Activated CD8-positive, alpha-beta T cell treated with anti-CD3 and anti-CD28 coated beads, Interleukin-2, amount 10 ng/mL, durations not matched to agents 7 days and 5 days (primary cell): ENCODE data around the gene STC2. TPM values are rescaled to one million over a fixed set of nuclear protein-coding genes. Genes with fewer than 3 reads are reported as not detected.
A peak's percentile ranks its signal among the peaks of the same experiment; 100 is the strongest.

Experiments used
- ATAC-seq: fragments of 150-1000 bp; cut with Tn5 transposase; one replicate; pipeline ENCODE4 v1.10.0; 2021; ENCODE audit warnings: moderate library complexity
- CTCF ChIA-PET: fragments of 350-600 bp; sonication (Branson Sonifier 250); formaldehyde crosslinking; loops from one replicate; lab custom pipeline; 2021; ENCODE audit warnings: antibody characterized with exemption; lab: Charles Lee
- POLR2A ChIA-PET: fragments of 350-600 bp; sonication (Branson Sonifier 250); formaldehyde crosslinking; loops from one replicate; lab custom pipeline; 2021; ENCODE audit warnings: antibody characterized with exemption; lab: Charles Lee
- DNase-seq: peaks from one replicate; pipeline ENCODE4 v3.0.0-alpha.2; 2020
- H3K27ac Mint-ChIP-seq: one replicate; pipeline ENCODE4 v1.8.0; 2021; ENCODE audit warnings: mild to moderate bottlenecking, mixed read lengths
- H3K27me3 Mint-ChIP-seq: one replicate; pipeline ENCODE4 v1.8.0; 2021; ENCODE audit warnings: low read depth, mixed read lengths
- H3K36me3 Mint-ChIP-seq: one replicate; pipeline ENCODE4 v1.8.0; 2021; ENCODE audit warnings: low read depth, mixed read lengths
- H3K4me1 Mint-ChIP-seq: one replicate; pipeline ENCODE4 v1.8.0; 2021; ENCODE audit warnings: low read depth, mixed read lengths
- H3K4me3 Mint-ChIP-seq: one replicate; pipeline ENCODE4 v1.8.0; 2021; ENCODE audit warnings: mild to moderate bottlenecking, mixed read lengths
- H3K9me3 Mint-ChIP-seq: one replicate; pipeline ENCODE4 v1.8.0; 2022; ENCODE audit warnings: mixed read lengths; ENCODE audit not compliant: insufficient read depth
- total RNA-seq, 2 experiments: library from RNA; stranded (reverse); gene quantifications; one replicate each; pipeline ENCODE4 v1.2.3, GENCODE V29; 2021

STC2 gene
- total RNA-seq, 2 experiments from 2014 or later: 14.8 to 16.6 TPM

- Mint-ChIP-seq H3K36me3 (no peaks in the 10 kb centered on the region), H3K4me1 (no peaks in the 10 kb centered on the region), H3K27ac (no peak overlapping the region), H3K9me3 (no peaks in the 10 kb centered on the region), H3K27me3 (peaks cover 14% of the 10 kb centered on the region), H3K4me3 (no peak overlapping the region)
- no peak for ATAC-seq
- no peak for DNase-seq
- CTCF ChIA-PET: no interaction called here
- POLR2A ChIA-PET: no interaction called here
Observed at GRCh38 chr5:173338380-173339015, 10.3 kb upstream of the STC2 start.

GRCh38 chr5:173334808-173335207 lies 6.6 kb upstream of the STC2 start:
- DNase-seq (no peak), ATAC-seq (no peak)
- Mint-ChIP-seq H3K4me3 (no peak overlapping the region), H3K27ac (no peak overlapping the region), H3K36me3 (no peaks in the 10 kb centered on the region), H3K27me3 (peaks cover 12% of the 10 kb centered on the region), H3K9me3 (no peaks in the 10 kb centered on the region), H3K4me1 (peaks cover 21% of the 10 kb centered on the region)
- ChIA-PET POLR2A (no interaction called here), CTCF (interaction anchor here (0.8 kb wide), 1 partner anchor 40 kb away, joined by 3 read pairs; no protein-coding TSS in a partner anchor)

- ATAC-seq: no peak
- CTCF ChIA-PET: interaction anchor here (8.5 kb wide), 1 partner anchor 40 kb away, joined by 155 read pairs; no protein-coding TSS in a partner anchor
- no peaks in the 10 kb centered on the region for H3K9me3 Mint-ChIP-seq
Observed at GRCh38 chr5:173333925-173334661, 5.9 kb upstream of the STC2 start.

GRCh38 chr5:173331956-173332479 lies 3.8 kb upstream of the STC2 start:
- Mint-ChIP-seq H3K4me3 (no peak overlapping the region), H3K27me3 (peaks cover 14% of the 10 kb centered on the region), H3K9me3 (no peaks in the 10 kb centered on the region), H3K36me3 (peaks cover 13% of the 10 kb centered on the region), H3K27ac (peak overlapping the region; percentile 44), H3K4me1 (peaks cover 37% of the 10 kb centered on the region)
- ATAC-seq: peak; percentile 69
- CTCF ChIA-PET: interaction anchor here (0.6 to 8.5 kb wide), 29 partner anchors 11 to 617 kb away, joined by 3 to 155 read pairs (median 3); partner anchors contain the start of genes ATP6V0E1 and RPL26L1
- POLR2A ChIA-PET: no interaction called here
- DNase-seq: peak; percentile 93

More at GRCh38 chr5:173333925-173334661, 5.9 kb upstream of the STC2 start:
- peaks cover 24% of the 10 kb centered on the region for H3K4me1 Mint-ChIP-seq
- H3K4me3 Mint-ChIP-seq: no peak overlapping the region
- H3K27ac Mint-ChIP-seq: no peak overlapping the region
- DNase-seq: no peak
- POLR2A ChIA-PET: no interaction called here
- H3K36me3 Mint-ChIP-seq: peaks cover 3% of the 10 kb centered on the region
- H3K27me3 Mint-ChIP-seq: peaks cover 12% of the 10 kb centered on the region

- H3K9me3 Mint-ChIP-seq: no peaks in the 10 kb centered on the region
- no peak overlapping the region for H3K4me3 Mint-ChIP-seq
- ATAC-seq (no peak), DNase-seq (no peak)
- ChIA-PET POLR2A (interaction anchor here (1.4 kb wide), 1 partner anchor 11 kb away, joined by 3 read pairs; no protein-coding TSS in a partner anchor), CTCF (interaction anchor here (0.6 to 8.5 kb wide), 29 partner anchors 10 to 616 kb away, joined by 3 to 155 read pairs (median 3); partner anchors contain the start of genes ATP6V0E1 and RPL26L1)
- peaks cover 20% of the 10 kb centered on the region for H3K36me3 Mint-ChIP-seq
- no peak overlapping the region for H3K27ac Mint-ChIP-seq
- peaks cover 12% of the 10 kb centered on the region for H3K27me3 Mint-ChIP-seq
- peaks cover 43% of the 10 kb centered on the region for H3K4me1 Mint-ChIP-seq
Observed at GRCh38 chr5:173331287-173331686, 3.1 kb upstream of the STC2 start.

GRCh38 chr5:173330338-173331206 lies 2.4 kb upstream of the STC2 start:
- no peak for DNase-seq
- ChIA-PET CTCF (interaction anchor here (1.1 to 8.5 kb wide), 8 partner anchors 30 to 616 kb away, joined by 3 to 155 read pairs (median 5); partner anchors contain the start of genes ATP6V0E1 and RPL26L1), POLR2A (interaction anchor here (0.6 to 1.4 kb wide), 4 partner anchors 11 to 251 kb away, joined by 3 read pairs; no protein-coding TSS in a partner anchor)
- no peak for ATAC-seq
- Mint-ChIP-seq H3K9me3 (no peaks in the 10 kb centered on the region), H3K4me3 (peak overlapping the region; percentile 72), H3K27me3 (peaks cover 14% of the 10 kb centered on the region), H3K36me3 (peaks cover 25% of the 10 kb centered on the region), H3K4me1 (peaks cover 48% of the 10 kb centered on the region), H3K27ac (no peak overlapping the region)

GRCh38 chr5:173329491-173330337 lies 1.5 kb upstream of the STC2 start:
- H3K9me3 Mint-ChIP-seq: no peaks in the 10 kb centered on the region
- ChIA-PET CTCF (interaction anchor here (3.7 to 8.5 kb wide), 2 partner anchors 36 to 346 kb away, joined by 25 to 155 read pairs; partner anchors contain the start of gene ATP6V0E1), POLR2A (interaction anchor here (0.6 to 1.4 kb wide), 4 partner anchors 34 to 346 kb away, joined by 3 to 6 read pairs (median 3); partner anchors contain the start of gene ATP6V0E1)
- H3K27me3 Mint-ChIP-seq: peaks cover 15% of the 10 kb centered on the region
- peaks cover 33% of the 10 kb centered on the region for H3K36me3 Mint-ChIP-seq
- H3K27ac Mint-ChIP-seq: peak overlapping the region; percentile 82
- peaks cover 57% of the 10 kb centered on the region for H3K4me1 Mint-ChIP-seq
- peak overlapping the region; percentile 89 for H3K4me3 Mint-ChIP-seq
- peak; percentile 77 for DNase-seq
- ATAC-seq: peak; percentile 50

- ChIA-PET CTCF (interaction anchor here (8.5 kb wide), 1 partner anchor 35 kb away, joined by 155 read pairs; no protein-coding TSS in a partner anchor), POLR2A (interaction anchor here (1.2 to 1.4 kb wide), 2 partner anchors 35 to 345 kb away, joined by 3 to 6 read pairs; partner anchors contain the start of gene ATP6V0E1)
- DNase-seq (peak; percentile 42), ATAC-seq (no peak)
- Mint-ChIP-seq H3K36me3 (peaks cover 41% of the 10 kb centered on the region), H3K27me3 (peaks cover 15% of the 10 kb centered on the region), H3K4me1 (peaks cover 64% of the 10 kb centered on the region), H3K9me3 (no peaks in the 10 kb centered on the region), H3K27ac (peak overlapping the region; percentile 82), H3K4me3 (peak overlapping the region; percentile 89)
Observed at GRCh38 chr5:173328844-173329490, 753 bp upstream of the STC2 start.

GRCh38 chr5:173327084-173327947 lies 898 bp downstream of the STC2 start:
- ChIA-PET POLR2A (interaction anchor here (0.6 to 1.4 kb wide), 3 partner anchors 16 to 343 kb away, joined by 3 to 6 read pairs (median 5); partner anchors contain the start of gene ATP6V0E1), CTCF (interaction anchor here (8.5 kb wide), 1 partner anchor 34 kb away, joined by 155 read pairs; no protein-coding TSS in a partner anchor)
- DNase-seq (peak; percentile 31), ATAC-seq (peak; percentile 11)
- Mint-ChIP-seq H3K36me3 (peaks cover 55% of the 10 kb centered on the region), H3K4me1 (peaks cover 67% of the 10 kb centered on the region), H3K9me3 (no peaks in the 10 kb centered on the region), H3K4me3 (peak overlapping the region; percentile 89), H3K27me3 (peaks cover 11% of the 10 kb centered on the region), H3K27ac (peak overlapping the region; percentile 56)
